HTERT RPE-1 (cell line): ENCODE data around the gene GSTP1.

Source experiments
- in situ Hi-C: fragments of 300-500 bp; cut with MboI; formaldehyde crosslinking; loops from 4 replicates; pipeline ENCODE4 v1.14.3; 2020; ENCODE audit warnings: low sequenced_read_pairs

Gene GSTP1

GRCh38 chr11:67629386-67630227, 46.0 kb downstream of the GSTP1 start, which contains the start of gene NUDT8:
NUDT8 (minus strand) TSS chr11:67629937; CDS start chr11:67629911, 26 bp downstream.
- in situ Hi-C loops = no loop called here

- in situ Hi-C loops = no loop called here
Observed at GRCh38 chr11:67630228-67630942, 46.8 kb downstream of the GSTP1 start.

- in situ Hi-C loops = no loop called here
Observed at GRCh38 chr11:67630943-67631331, 47.3 kb downstream of the GSTP1 start.

GRCh38 chr11:67631411-67631810, 47.8 kb downstream of the GSTP1 start:
- in situ Hi-C loops = no loop called here

- in situ Hi-C loops = no loop called here
Observed at GRCh38 chr11:67631853-67632174, 48.2 kb downstream of the GSTP1 start.

GRCh38 chr11:67632175-67632981, 48.8 kb downstream of the GSTP1 start:
- in situ Hi-C loops = no loop called here

GRCh38 chr11:67632982-67633755, 49.6 kb downstream of the GSTP1 start:
- in situ Hi-C loops = no loop called here

- in situ Hi-C loops = no loop called here
Observed at GRCh38 chr11:67633758-67634365, 50.2 kb downstream of the GSTP1 start.

GRCh38 chr11:67634366-67635230, 51.0 kb downstream of the GSTP1 start:
- in situ Hi-C loops = no loop called here

- in situ Hi-C loops = no loop called here
Observed at GRCh38 chr11:67635231-67635521, 51.6 kb downstream of the GSTP1 start.
